Kidney glomerular epithelial cell (primary cell): ENCODE measurements around the gene CHD9.
A peak's percentile ranks its signal among the peaks of the same experiment; 100 is the strongest.

Experiments used
- DNase-seq: peaks from one replicate; lab custom pipeline; 2025; lab: John Stamatoyannopoulos, UW

The CHD9 gene

GRCh38 chr16:53094013-53094630 lies 39.3 kb downstream of the CHD9 start:
- no peak for DNase-seq

GRCh38 chr16:53097190-53097589 lies 42.4 kb downstream of the CHD9 start:
- DNase-seq = no peak

GRCh38 chr16:53098526-53099317 lies 43.9 kb downstream of the CHD9 start:
- DNase-seq = peak; percentile 90

DNA sequence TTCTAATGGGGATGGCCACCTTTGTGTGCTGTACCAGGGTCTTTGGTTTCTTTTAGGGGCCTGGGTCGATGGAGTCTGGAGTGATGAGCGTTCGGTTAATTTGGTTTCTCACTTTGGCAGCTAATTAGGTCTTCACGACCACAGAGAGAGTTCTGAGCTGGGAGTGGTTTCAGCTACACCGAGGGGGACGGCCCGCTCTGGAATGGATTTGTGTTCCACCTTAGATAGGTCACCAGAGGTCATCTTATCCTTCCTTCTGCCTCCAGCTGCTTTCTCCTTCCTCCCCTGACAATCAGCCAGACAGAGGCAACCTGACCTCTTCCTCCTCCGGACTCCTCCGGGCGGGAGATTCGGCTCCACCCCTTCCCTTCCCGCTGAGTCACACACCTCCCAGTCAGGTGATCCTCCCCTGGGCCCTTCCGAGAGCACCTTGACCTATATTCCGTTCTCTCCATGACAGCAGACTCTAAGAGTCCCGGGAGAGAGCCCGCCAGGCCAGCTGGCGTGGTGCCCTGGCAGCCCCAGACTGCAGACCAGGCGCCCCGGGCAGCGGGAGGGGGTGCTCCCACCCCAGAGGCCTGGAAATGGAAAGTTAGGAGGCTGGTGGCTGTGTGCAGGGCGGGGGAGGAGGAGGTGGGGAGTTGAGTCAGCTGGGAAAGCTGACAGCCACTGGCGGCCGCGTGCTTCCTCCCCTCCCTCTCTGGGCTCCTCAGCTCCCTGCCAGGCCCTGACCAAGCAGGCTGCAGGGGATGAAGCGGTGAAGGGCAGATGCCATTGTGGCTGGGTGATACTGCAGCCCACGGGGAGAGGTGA lies 44.7 kb downstream of the CHD9 start:
- DNase-seq = peak; percentile 99

GRCh38 chr16:53100131-53100748 lies 45.4 kb downstream of the CHD9 start:
- DNase-seq = no peak

DNA sequence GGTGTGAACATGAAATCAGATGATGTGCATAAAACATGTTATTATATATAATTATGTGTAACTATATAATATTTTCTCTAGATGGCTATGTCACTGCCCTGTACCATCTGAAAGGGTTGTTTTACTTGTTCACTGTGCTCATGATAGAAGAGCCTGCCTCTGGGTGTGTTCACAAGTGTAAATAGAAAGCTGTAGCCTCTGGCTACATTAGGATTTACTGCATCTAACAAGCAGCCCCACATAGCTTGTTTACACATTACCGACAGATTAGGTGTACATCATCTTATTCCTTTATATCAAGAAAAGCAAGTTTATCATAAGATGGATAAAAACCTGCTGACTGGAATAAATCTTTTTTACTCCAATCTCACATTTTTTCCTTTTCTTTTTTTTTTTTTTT lies 46.1 kb downstream of the CHD9 start:
- DNase-seq = no peak

DNA sequence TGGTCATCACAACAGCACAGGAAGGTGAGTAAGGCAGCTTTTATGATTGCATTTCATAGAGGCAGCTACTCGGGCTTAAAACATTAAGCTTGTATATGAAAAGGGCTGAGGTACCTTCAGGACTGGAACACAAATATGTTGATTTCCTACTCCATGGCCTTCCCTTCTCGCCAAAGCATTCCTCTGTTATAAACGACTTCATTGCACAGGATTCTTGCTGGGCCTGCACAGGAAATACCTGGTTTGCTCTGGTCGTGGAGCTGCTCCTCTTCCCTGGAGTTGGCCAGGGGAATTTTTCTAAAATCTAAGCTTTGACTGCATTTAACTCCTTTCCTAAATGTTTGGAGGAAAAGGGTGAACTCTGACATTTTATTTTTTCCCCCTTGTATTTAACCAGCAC lies 49.0 kb downstream of the CHD9 start:
- DNase-seq = no peak

DNA sequence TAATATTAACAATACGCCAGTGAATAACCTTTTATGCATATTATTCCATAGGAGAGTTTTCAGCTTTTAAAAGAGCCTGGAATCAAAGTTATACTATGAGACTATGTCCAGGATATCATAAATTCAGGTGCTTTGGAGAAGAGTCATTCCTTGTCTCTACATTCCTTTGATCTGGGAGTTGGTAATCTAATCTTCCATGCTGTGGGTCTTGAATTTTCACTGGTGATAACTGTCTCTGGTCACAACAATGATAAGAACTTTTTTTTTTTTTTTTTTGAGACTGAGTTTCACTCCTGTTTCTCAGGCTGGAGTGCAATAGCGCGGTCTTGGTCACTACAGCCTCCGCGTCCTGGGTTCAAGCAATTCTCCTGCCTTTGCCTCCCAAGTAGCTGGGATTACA lies 50.8 kb downstream of the CHD9 start:
- DNase-seq = no peak

GRCh38 chr16:53111078-53111791 lies 56.4 kb downstream of the CHD9 start:
- no peak for DNase-seq

- DNase-seq = no peak
Observed at GRCh38 chr16:53112015-53112414, 57.2 kb downstream of the CHD9 start.

DNA sequence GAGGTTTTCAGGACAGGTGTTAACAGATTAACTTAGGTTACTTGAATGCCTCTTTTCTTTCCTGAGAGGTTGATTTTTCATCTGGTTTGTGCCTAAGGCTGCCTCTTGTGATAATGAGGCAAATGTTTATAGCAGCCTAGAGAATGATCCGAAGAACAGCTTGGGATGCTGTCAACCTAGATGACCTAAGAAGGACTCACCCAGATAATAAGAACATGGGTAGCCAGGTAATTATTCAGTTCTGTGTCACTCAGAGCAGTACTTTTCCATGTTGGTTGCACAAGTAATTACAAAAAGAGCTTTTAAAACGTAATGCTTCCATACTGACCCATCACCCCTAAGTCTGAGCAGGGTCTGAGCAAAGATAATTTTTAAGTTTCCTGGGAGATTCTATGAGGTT lies 60.3 kb downstream of the CHD9 start:
- no peak for DNase-seq

GRCh38 chr16:53115773-53116172 lies 61.0 kb downstream of the CHD9 start:
- DNase-seq = no peak

DNA sequence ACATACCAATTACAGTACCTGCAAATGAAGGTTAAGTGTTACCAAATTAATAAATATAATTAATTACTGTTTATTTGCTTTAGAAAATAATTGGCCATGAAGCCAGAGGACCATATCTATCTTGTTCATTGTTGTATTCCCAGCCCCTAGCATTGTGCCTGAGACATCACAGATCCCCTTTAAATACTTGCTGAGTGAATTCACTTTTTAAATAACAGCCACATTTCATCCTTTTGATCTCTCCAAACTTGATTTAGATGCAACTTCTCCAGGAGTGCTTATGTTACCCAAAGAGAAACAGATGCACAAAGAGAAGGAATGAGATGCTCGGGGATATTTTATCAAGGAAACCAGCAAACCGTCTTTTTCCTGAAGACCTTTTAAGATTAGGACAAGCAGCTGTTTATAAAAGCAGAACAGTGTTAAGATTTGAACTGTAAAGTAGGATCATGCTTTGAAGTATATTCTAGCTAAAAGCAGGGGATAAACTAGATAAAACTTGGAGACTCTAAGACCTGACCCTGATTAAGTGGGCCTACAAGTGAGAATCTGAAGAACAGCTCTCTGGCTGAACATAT lies 66.3 kb downstream of the CHD9 start:
- no peak for DNase-seq

GRCh38 chr16:53121661-53122060 lies 66.9 kb downstream of the CHD9 start:
- no peak for DNase-seq

DNA sequence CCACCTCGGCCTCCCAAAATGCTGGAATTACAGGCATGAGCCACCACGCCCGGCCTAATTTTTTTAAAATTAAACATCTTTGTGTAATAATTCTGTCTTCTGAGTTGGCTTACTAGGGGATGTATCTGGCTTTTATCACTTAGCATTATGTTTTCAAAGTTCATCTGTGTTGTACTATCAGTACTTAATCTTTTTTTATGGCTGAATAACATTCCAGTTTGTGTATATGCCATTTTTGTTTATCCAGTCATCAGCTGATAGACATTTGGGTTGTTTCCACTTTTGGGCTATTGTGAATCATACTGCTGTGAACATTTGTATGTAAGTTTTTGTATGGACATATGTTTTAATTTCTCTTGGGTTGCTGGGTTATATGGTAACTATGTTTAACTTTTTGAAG lies 69.0 kb downstream of the CHD9 start:
- DNase-seq = no peak

GRCh38 chr16:53126390-53126789 lies 71.6 kb downstream of the CHD9 start:
- no peak for DNase-seq

DNA sequence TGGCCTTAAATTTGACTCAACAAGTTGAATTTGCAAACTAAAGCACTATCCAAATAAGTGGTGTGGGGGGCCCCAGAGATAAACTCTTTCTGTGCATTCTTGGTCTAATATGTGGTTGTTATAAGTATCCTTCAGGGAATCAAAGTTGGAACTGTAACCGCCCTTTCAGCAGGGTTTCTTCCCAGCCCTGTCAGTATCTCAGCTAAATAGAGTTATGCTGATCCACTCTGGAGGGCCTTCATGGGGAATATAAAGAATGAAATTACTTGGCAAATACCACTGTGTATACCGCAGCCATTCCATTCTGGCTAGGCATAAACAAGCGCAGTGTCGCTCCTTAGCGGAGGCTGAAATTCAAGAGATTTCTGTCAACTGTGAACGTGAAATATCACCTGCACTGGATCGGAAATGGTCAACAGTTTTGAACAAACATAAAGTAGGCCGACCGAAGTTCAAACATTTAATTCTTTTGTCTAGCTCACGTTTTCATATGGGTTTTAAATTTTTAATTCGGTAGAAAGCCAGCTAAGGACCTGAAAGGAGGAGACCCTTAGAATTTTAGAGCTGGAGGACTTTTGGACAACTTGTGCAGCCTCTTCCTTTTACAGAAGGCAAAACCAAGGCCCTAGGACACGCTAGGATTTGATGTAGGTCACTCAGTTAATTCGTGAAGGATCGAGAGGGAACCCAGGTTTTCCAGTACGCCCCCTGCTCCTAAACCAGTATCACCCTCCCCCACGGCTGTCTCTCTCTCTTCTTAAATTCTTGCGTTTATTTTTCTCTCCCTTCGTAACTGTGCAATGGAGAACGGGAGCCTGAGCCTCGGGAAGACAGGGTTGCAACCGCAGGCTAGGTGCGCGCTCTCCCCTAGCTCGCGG lies 74.7 kb downstream of the CHD9 start:
- DNase-seq = no peak

DNA sequence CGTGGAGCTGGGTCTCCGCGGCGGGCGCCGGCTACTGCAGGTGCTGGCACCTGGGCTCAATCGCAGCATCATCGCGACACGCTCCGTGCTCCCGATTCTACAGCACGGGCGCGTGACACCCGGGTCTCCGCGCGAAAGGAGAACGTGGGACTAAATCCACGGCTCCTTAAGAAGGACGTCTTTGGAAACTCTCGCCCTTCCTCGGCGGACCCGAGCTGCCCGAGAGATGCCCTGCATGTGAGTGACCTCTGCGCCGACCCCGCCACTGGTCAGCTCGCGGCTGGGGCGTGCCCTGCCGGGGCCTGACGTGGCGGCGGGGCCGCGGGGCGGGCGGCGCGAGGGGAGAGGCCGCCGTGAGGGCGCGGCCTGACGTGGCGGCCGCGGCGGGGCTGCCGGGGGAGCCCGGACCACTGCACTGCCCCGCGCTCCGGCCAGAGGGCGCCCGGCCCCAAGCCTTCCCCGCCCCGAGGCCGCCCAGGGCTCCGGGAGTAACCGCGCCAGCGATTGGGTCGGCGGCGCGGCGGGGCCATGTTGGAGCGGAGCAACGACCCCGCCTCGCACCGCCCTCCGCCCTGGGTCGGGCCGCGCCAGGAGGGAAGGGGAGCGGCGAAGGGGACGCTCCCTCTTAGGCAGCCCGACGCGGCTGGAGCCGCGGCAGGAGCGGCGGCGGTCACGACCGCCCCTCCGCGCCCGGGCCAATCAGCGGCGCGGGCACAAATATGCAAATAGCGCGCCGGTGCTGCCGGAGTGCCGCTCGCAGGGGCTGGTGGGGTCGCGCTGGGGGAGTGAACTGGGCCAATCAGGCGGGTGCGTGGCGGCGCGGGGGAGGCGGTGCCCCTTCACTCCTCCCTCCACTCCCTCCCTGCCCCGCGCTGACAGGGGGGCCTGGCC lies 75.6 kb downstream of the CHD9 start:
- DNase-seq = peak; percentile 98

GRCh38 chr16:53131050-53131362 lies 76.2 kb downstream of the CHD9 start:
- DNase-seq = no peak
